Tibial nerve (tissue), 4 donors: ENCODE results near the gene MLC1. TPM values are rescaled to one million over a fixed set of nuclear protein-coding genes. Genes with fewer than 3 reads are reported as not detected.
A peak's percentile ranks its signal among the peaks of the same experiment; 100 is the strongest.

Experiments used
- DNase-seq, 2 donors: peaks; one replicate each; pipeline ENCODE4 v3.0.0-alpha.2; 2019; ENCODE audit warnings: low spot score in 2 of 2
- H3K27ac ChIP-seq, 4 donors: fragments of 200-600 bp; sonication (generic) in 3 of 4; one replicate each; pipeline ENCODE4 v1.5.1; 2017 to 2019; ENCODE audit warnings: mild to moderate bottlenecking in 1 of 4
- H3K27me3 ChIP-seq, 2 donors: fragments of 200-600 bp; sonication (generic) in 1 of 2; one replicate each; pipeline versions ENCODE4 v1.5.1 to v1.6.0; 2017 to 2019
- H3K36me3 ChIP-seq, 3 donors: fragments of 200-600 bp; sonication (generic); one replicate each; pipeline ENCODE4 v1.5.1; 2018 to 2019
- H3K4me1 ChIP-seq, 4 donors: fragments of 200-600 bp; sonication (generic) in 3 of 4; one replicate each; pipeline ENCODE4 v1.5.1; 2017 to 2019
- H3K4me3 ChIP-seq, 4 donors: fragments of 200-600 bp; sonication (generic) in 3 of 4; one replicate each; pipeline ENCODE4 v1.5.1; 2017 to 2019; ENCODE audit warnings: mild to moderate bottlenecking in 1 of 4, moderate library complexity in 1 of 4
- H3K9me3 ChIP-seq, 4 donors: fragments of 200-600 bp; sonication (generic) in 3 of 4; one replicate each; pipeline ENCODE4 v1.5.1; 2017 to 2019
- CTCF ChIP-seq, 5 experiments: fragments of 200-600 bp in 3 of 5; fragments of 450-650 bp in 2 of 5; sonication (generic) in 3 of 5; IDR thresholded peaks; one replicate each; pipeline ENCODE4 v1.5.1; 2016 to 2019; ENCODE audit warnings: antibody characterized with exemption in 5 of 5, mild to moderate bottlenecking in 3 of 5, moderate library complexity in 2 of 5
- EP300 ChIP-seq, 2 donors: sonication (generic); formaldehyde crosslinking; IDR thresholded peaks; one replicate each; pipeline ENCODE4 v1.6.1; 2017; ENCODE audit warnings: antibody characterized with exemption in 2 of 2, mild to moderate bottlenecking in 1 of 2
- POLR2A ChIP-seq, 2 donors: fragments of 450-650 bp; IDR thresholded peaks; one replicate each; pipeline ENCODE4 v1.6.1; 2017; ENCODE audit warnings: antibody characterized with exemption in 2 of 2, mild to moderate bottlenecking in 2 of 2, moderate library complexity in 2 of 2
- WGBS, 2 donors: methylation state at CpG; one replicate each; pipeline ENCODE4 v1.1.5; 2018; 5-methylcytosine and 5-hydroxymethylcytosine counted together
- total RNA-seq, 4 donors: library from RNA; depleted of rRNA; stranded (reverse); fragments of >200 nt; gene quantifications; one replicate each; pipeline ENCODE4 v1.1.0, GENCODE V29; 2016

MLC1 gene
- total RNA-seq, 4 donors from 2014 or later, result not detected

DNA sequence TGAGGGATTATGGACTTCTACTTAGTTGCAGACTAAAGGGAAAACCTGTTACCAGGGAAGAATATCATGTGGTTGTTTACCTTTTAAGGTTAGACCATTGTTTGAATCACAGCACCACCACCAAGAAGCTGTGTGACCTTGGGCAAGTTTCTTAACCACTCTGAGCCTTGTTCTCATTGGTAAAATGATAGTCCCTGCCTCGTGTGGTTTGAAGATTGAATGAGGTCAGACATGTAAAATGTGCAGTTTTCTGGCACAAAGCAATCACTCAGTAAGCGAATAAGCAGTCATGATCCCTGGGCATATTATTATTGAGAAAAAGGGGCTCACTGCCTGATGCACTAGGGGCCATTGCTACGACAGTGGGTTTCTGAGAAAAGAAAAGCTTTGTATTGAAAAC is 32.9 kb upstream of the MLC1 start:
- Histone ChIP-seq H3K27ac (no peak overlapping the region), H3K4me1 (no peaks in the 10 kb centered on the region), H3K9me3 (peaks cover 0 to 10% (median 1%) of the 10 kb centered on the region in 4 donors), H3K4me3 (no peak overlapping the region), H3K36me3 (no peaks in the 10 kb centered on the region), H3K27me3 (peaks cover 0 to 8% of the 10 kb centered on the region in 2 donors)
- 52 to 59% methylated on average over 3 of the region's 3 CpGs for WGBS, 2 donors
- no peak for DNase-seq
- no peak for TF ChIP-seq CTCF (IDR thresholded peaks at IDR 0.05)
- TF ChIP-seq POLR2A (IDR thresholded peaks at IDR 0.05), result no peak
- no peak for TF ChIP-seq EP300 (IDR thresholded peaks at IDR 0.05)

DNA sequence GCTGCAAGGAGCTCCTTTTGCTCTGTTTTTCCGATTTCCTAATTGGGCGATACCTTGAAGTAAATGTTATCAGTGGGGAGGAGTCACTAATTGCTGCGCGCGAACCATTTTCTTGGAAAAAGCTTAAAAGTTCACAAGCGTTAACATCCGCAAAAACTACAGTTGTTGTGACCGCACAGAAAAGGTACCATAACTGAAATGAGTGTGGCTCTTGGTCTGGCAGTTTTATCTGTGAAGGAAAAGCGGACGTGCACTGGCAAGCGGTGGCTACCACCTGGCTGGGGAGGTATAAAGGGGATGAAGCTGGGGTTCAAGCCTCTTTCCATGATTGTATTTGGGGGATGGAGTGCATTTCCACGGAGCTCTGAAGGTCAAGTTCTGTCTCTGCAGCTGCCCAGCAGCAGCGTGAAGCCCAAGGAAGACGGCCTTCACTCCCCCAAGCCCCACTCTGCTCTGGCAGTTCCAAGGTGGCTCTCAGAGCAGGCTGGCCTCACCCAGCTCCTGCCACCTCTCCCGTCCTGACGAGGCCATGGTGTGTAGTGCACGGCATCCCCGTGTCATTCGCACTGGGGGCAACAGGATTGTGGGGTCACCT is 32.0 kb upstream of the MLC1 start:
- Histone ChIP-seq H3K27ac (no peak overlapping the region), H3K27me3 (peaks cover 0 to 8% of the 10 kb centered on the region in 2 donors), H3K4me3 (no peak overlapping the region), H3K4me1 (peaks cover 0 to 1% (median 0%) of the 10 kb centered on the region in 4 donors), H3K9me3 (peaks cover 0 to 2% (median 0%) of the 10 kb centered on the region in 4 donors), H3K36me3 (no peaks in the 10 kb centered on the region)
- 82 to 88% methylated on average over 19 of the region's 19 CpGs for WGBS, 2 donors
- DNase-seq, result no peak
- no peak for TF ChIP-seq CTCF (IDR thresholded peaks at IDR 0.05)
- no peak for TF ChIP-seq EP300 (IDR thresholded peaks at IDR 0.05)
- no peak for TF ChIP-seq POLR2A (IDR thresholded peaks at IDR 0.05)

- Histone ChIP-seq H3K4me1 (peaks cover 0 to 4% (median 0%) of the 10 kb centered on the region in 4 donors), H3K27ac (no peak overlapping the region), H3K36me3 (no peaks in the 10 kb centered on the region), H3K27me3 (peaks cover 0 to 8% of the 10 kb centered on the region in 2 donors), H3K4me3 (no peak overlapping the region), H3K9me3 (no peaks in the 10 kb centered on the region)
- no peak for DNase-seq
- TF ChIP-seq EP300 (IDR thresholded peaks at IDR 0.05), result no peak
- no peak for TF ChIP-seq CTCF (IDR thresholded peaks at IDR 0.05)
- TF ChIP-seq POLR2A (IDR thresholded peaks at IDR 0.05), result no peak
- WGBS, 2 donors, result 60 to 80% methylated on average over 9 to 10 of the region's 10 CpGs
Observed at GRCh38 chr22:50115693-50116092, 30.5 kb upstream of the MLC1 start.

GRCh38 chr22:50114221-50115021 is 29.2 kb upstream of the MLC1 start:
- peak overlapping the region in 1 of 4 donors; percentile 32 for H3K27ac ChIP-seq
- DNase-seq, result no peak
- H3K36me3 ChIP-seq, result no peaks in the 10 kb centered on the region
- H3K27me3 ChIP-seq, result peaks cover 0 to 8% of the 10 kb centered on the region in 2 donors
- 35 to 50% methylated on average over 19 of the region's 19 CpGs for WGBS, 2 donors
- no peak for TF ChIP-seq EP300 (IDR thresholded peaks at IDR 0.05)
- TF ChIP-seq POLR2A (IDR thresholded peaks at IDR 0.05), result no peak
- H3K4me3 ChIP-seq, result no peak overlapping the region
- no peaks in the 10 kb centered on the region for H3K9me3 ChIP-seq
- peaks cover 0 to 4% (median 0%) of the 10 kb centered on the region in 4 donors for H3K4me1 ChIP-seq

- TF ChIP-seq CTCF (IDR thresholded peaks at IDR 0.05) (no peak), POLR2A (IDR thresholded peaks at IDR 0.05) (no peak), EP300 (IDR thresholded peaks at IDR 0.05) (no peak)
- Histone ChIP-seq H3K36me3 (no peaks in the 10 kb centered on the region), H3K4me1 (peaks cover 0 to 4% (median 0%) of the 10 kb centered on the region in 4 donors), H3K27ac (no peak overlapping the region), H3K9me3 (no peaks in the 10 kb centered on the region), H3K4me3 (no peak overlapping the region), H3K27me3 (peaks cover 0 to 3% of the 10 kb centered on the region in 2 donors)
- 64 to 69% methylated on average over 27 to 28 of the region's 28 CpGs for WGBS, 2 donors
- no peak for DNase-seq
Observed at GRCh38 chr22:50112151-50113118, 27.2 kb upstream of the MLC1 start.
